ENCODE data around the gene SCRN1. TPM values are rescaled to one million over a fixed set of nuclear protein-coding genes. Genes with fewer than 3 reads are reported as not detected.

SCRN1 gene
- total and polyA plus RNA-seq, 2 donors from 2014 or later: 22.2 to 85.6 TPM

DNA sequence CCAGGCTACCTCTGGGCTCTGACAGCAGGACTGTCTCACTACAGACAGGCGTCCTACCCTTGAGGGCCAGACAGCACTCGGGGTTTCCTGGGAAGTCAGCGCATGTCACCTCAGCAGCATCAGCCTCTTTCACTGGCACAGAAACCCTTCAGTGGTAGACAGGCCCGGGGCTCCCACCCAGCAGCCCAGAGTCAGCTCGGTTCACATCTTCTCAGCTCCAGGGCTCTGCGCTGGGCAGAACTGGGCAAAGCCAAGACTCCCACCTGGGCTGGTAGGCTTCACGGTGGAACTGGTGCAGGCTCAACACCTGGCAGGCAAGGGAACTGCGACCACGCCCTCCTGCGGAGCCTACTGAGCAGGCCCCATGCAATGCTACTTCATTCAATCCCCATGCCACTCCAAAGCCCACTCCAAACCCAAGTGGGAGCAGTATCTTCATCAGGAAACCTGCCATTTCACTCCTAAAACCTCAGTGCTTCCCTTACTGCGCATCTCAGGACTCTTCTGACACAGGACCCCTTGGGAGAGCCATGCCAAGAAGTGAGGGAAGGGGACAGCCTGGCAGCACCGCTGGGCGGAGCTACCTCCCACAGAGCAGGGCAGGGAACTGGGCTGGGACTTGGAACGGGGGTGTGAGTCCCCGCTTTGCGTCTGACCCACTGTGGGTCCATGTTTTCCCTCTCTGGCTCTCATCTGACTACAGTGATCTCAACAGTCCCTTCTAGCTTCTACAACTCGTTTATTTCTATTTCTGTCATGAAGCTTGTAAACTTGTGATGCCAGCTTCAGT is 60.4 kb downstream of the SCRN1 start:
- TF ChIP-seq, protein P1, sequence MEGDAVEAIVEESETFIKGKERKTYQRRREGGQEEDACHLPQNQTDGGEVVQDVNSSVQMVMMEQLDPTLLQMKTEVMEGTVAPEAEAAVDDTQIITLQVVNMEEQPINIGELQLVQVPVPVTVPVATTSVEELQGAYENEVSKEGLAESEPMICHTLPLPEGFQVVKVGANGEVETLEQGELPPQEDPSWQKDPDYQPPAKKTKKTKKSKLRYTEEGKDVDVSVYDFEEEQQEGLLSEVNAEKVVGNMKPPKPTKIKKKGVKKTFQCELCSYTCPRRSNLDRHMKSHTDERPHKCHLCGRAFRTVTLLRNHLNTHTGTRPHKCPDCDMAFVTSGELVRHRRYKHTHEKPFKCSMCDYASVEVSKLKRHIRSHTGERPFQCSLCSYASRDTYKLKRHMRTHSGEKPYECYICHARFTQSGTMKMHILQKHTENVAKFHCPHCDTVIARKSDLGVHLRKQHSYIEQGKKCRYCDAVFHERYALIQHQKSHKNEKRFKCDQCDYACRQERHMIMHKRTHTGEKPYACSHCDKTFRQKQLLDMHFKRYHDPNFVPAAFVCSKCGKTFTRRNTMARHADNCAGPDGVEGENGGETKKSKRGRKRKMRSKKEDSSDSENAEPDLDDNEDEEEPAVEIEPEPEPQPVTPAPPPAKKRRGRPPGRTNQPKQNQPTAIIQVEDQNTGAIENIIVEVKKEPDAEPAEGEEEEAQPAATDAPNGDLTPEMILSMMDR (IDR thresholded peaks at IDR 0.05; ENCODE audit: borderline replicate concordance, extremely low read depth, insufficient read depth): no peak
- peaks cover 0 to 2% (median 0%) of the 10 kb centered on the region in 3 donors for H3K36me3 ChIP-seq (ENCODE audit: control insufficient read depth in 2 of 3, insufficient read depth in 3 of 3, low read length in 3 of 3)
- no peak overlapping the region for H3K4me3 ChIP-seq (ENCODE audit: low read length in 3 of 3)
- intact Hi-C loops (cut with DNase I): no loop called here
- H3K9ac ChIP-seq (ENCODE audit: low read length in 3 of 3): no peak overlapping the region
- no peak for FAIRE-seq
- no peaks in the 10 kb centered on the region for H3K9me3 ChIP-seq (ENCODE audit: control insufficient read depth in 2 of 3, insufficient read depth in 1 of 3, low read length in 3 of 3)
- no peaks in the 10 kb centered on the region for H3K27me3 ChIP-seq (ENCODE audit: control insufficient read depth, insufficient read depth, low read length)
- no peak overlapping the region for H3K27ac ChIP-seq (ENCODE audit: low read depth in 2 of 2, low read length in 2 of 2)
- H3K4me1 ChIP-seq (ENCODE audit: control insufficient read depth in 2 of 3, insufficient read depth in 2 of 3, low read depth in 1 of 3, low read length in 3 of 3): no peaks in the 10 kb centered on the region
- DNase-seq: no peak

DNA sequence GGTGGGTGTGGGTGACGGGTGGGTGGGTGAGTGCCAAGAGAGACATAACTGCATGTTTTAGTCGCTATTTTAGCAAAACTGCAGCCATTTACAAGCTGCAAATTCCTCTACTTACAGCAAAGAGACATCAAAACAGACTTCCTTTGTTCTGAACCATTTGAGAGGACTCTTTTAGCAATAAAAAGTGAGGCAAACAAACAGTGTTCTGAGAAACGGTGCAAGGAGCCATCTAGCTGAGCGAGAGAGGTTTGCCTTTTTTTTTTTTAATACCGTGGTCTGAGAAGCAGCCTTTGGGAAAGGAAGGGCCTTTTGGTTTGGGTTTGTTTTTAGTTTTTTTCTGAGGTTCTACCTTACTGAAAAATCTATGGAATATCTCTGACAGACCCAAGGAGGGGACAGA is 62.9 kb downstream of the SCRN1 start:
- intact Hi-C loops (cut with DNase I): no loop called here
- Histone ChIP-seq H3K36me3 (ENCODE audit: control insufficient read depth in 2 of 3, insufficient read depth in 3 of 3, low read length in 3 of 3) (peaks cover 0 to 3% (median 0%) of the 10 kb centered on the region in 3 donors), H3K9me3 (ENCODE audit: control insufficient read depth in 2 of 3, insufficient read depth in 1 of 3, low read length in 3 of 3) (no peaks in the 10 kb centered on the region), H3K27me3 (ENCODE audit: control insufficient read depth, insufficient read depth, low read length) (no peaks in the 10 kb centered on the region), H3K4me1 (ENCODE audit: control insufficient read depth in 2 of 3, insufficient read depth in 2 of 3, low read depth in 1 of 3, low read length in 3 of 3) (no peaks in the 10 kb centered on the region), H3K4me3 (ENCODE audit: low read length in 3 of 3) (no peak overlapping the region), H3K27ac (ENCODE audit: low read depth in 2 of 2, low read length in 2 of 2) (no peak overlapping the region), H3K9ac (ENCODE audit: low read length in 3 of 3) (no peak overlapping the region)
- no peak for DNase-seq
- TF ChIP-seq, protein P1 (IDR thresholded peaks at IDR 0.05; ENCODE audit: borderline replicate concordance, extremely low read depth, insufficient read depth): no peak
- FAIRE-seq: no peak

DNA sequence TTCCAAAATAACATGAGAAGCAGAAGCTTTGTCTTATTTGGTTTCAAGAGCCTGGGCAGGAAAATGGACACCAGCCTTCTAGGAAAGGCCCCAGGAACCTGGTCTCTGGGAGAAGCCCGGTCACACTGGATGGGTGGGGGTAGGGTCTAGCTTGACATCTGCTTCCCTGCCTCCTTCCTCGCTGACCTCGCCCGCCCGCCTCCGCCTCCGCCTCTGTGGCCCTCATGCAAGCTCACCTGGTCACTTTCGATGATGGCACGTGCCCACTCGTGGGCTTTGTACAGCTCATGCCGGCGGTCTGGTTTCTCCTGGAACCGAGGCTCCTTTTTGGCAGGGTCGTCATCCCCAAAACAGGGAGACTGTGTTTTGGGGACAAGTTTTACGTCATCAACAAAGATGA is 63.4 kb downstream of the SCRN1 start:
- FAIRE-seq: no peak
- no peaks in the 10 kb centered on the region for H3K9me3 ChIP-seq (ENCODE audit: control insufficient read depth in 2 of 3, insufficient read depth in 1 of 3, low read length in 3 of 3)
- no peak for DNase-seq
- no peaks in the 10 kb centered on the region for H3K4me1 ChIP-seq (ENCODE audit: control insufficient read depth in 2 of 3, insufficient read depth in 2 of 3, low read depth in 1 of 3, low read length in 3 of 3)
- intact Hi-C loops (cut with DNase I): no loop called here
- TF ChIP-seq, protein P1 (IDR thresholded peaks at IDR 0.05; ENCODE audit: borderline replicate concordance, extremely low read depth, insufficient read depth): no peak
- no peak overlapping the region for H3K27ac ChIP-seq (ENCODE audit: low read depth in 2 of 2, low read length in 2 of 2)
- peaks cover 0 to 5% (median 0%) of the 10 kb centered on the region in 3 donors for H3K36me3 ChIP-seq (ENCODE audit: control insufficient read depth in 2 of 3, insufficient read depth in 3 of 3, low read length in 3 of 3)
- H3K9ac ChIP-seq (ENCODE audit: low read length in 3 of 3): no peak overlapping the region
- no peak overlapping the region for H3K4me3 ChIP-seq (ENCODE audit: low read length in 3 of 3)
- no peaks in the 10 kb centered on the region for H3K27me3 ChIP-seq (ENCODE audit: control insufficient read depth, insufficient read depth, low read length)

All from kidney (tissue), 14 donors.